Ishikawa (cell line): ENCODE results near the gene LRRC17.

Experiments used
- EGR1 ChIP-seq: IDR thresholded peaks from 2 replicates; pipeline ENCODE4 v1.6.1; 2012
- EP300 ChIP-seq: IDR thresholded peaks from 2 replicates; pipeline ENCODE4 v1.6.1; 2012; ENCODE audit warnings: borderline replicate concordance
- YY1 ChIP-seq: IDR thresholded peaks from 2 replicates; pipeline ENCODE4 v1.6.1; 2012; ENCODE audit warnings: low read depth
- TF ChIP-seq, protein P1 (sequence below): IDR thresholded peaks from 2 replicates; pipeline ENCODE4 v1.6.1; 2012

DNA sequence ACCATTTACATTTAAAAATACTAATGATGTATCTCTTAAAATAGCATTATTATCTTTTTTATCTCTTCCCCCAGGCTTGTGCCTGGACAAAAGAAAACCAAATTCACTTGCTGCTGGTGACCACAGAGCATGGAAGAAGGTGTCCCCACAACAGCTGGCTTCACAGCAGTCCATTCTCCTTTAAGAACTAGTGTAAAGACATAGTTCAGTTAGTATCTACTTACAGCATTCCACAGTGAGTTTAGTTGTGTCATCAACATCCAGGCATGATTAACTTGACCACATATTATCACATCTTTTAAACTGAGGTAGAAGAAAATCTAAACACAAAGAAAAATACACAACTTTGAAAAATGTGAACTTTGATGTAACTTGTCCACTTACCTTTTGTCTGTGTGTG lies 55.0 kb downstream of the LRRC17 start:
- TF ChIP-seq EGR1 (no peak), YY1 (no peak), EP300 (no peak)
- TF ChIP-seq, protein P1, sequence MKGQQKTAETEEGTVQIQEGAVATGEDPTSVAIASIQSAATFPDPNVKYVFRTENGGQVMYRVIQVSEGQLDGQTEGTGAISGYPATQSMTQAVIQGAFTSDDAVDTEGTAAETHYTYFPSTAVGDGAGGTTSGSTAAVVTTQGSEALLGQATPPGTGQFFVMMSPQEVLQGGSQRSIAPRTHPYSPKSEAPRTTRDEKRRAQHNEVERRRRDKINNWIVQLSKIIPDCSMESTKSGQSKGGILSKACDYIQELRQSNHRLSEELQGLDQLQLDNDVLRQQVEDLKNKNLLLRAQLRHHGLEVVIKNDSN = no peak
